MM.1S (cell line): ENCODE results near the gene ELAVL4.

Experiments used
- EZH2phosphoT487 ChIP-seq: fragments of 300-600 bp; sonication (generic); IDR thresholded peaks from 2 replicates; pipeline ENCODE4 v1.6.1; 2018; ENCODE audit warnings: antibody characterized with exemption, low read length
- TF ChIP-seq, protein P1 (sequence below): fragments of 300-600 bp; sonication (generic); IDR thresholded peaks from 2 replicates; pipeline ENCODE4 v1.5.1; 2016; ENCODE audit warnings: antibody characterized with exemption, low read length, mixed read lengths

GRCh38 chr1:50112193-50112592, 3.5 kb downstream of the ELAVL4 start:
- TF ChIP-seq, protein P1, sequence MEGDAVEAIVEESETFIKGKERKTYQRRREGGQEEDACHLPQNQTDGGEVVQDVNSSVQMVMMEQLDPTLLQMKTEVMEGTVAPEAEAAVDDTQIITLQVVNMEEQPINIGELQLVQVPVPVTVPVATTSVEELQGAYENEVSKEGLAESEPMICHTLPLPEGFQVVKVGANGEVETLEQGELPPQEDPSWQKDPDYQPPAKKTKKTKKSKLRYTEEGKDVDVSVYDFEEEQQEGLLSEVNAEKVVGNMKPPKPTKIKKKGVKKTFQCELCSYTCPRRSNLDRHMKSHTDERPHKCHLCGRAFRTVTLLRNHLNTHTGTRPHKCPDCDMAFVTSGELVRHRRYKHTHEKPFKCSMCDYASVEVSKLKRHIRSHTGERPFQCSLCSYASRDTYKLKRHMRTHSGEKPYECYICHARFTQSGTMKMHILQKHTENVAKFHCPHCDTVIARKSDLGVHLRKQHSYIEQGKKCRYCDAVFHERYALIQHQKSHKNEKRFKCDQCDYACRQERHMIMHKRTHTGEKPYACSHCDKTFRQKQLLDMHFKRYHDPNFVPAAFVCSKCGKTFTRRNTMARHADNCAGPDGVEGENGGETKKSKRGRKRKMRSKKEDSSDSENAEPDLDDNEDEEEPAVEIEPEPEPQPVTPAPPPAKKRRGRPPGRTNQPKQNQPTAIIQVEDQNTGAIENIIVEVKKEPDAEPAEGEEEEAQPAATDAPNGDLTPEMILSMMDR = no peak
- TF ChIP-seq EZH2phosphoT487 = no peak
